Muscle layer of colon (tissue), 2 donors: ENCODE results near the gene RPTOR.

Experiments
- H3K27ac ChIP-seq: one replicate; pipeline ENCODE4 v1.7.0; 2013; ENCODE audit warnings: low read depth, mild to moderate bottlenecking, low read length, moderate library complexity
- H3K27me3 ChIP-seq, 2 donors: one replicate each; pipeline ENCODE4 v1.7.0; 2013; ENCODE audit warnings: low read length in 2 of 2, mild to moderate bottlenecking in 2 of 2; ENCODE audit not compliant: insufficient read depth in 2 of 2, control insufficient read depth in 1 of 2
- H3K36me3 ChIP-seq: one replicate; pipeline ENCODE4 v1.7.0; 2013; ENCODE audit warnings: mild to moderate bottlenecking, low read length; ENCODE audit not compliant: insufficient read depth
- H3K4me1 ChIP-seq: one replicate; pipeline ENCODE4 v1.7.0; 2013; ENCODE audit warnings: mild to moderate bottlenecking, low read length; ENCODE audit not compliant: insufficient read depth
- H3K4me3 ChIP-seq, 2 donors: one replicate each; pipeline ENCODE4 v1.7.0; 2013; ENCODE audit warnings: low read length in 2 of 2, low read depth in 1 of 2, mild to moderate bottlenecking in 1 of 2, moderate library complexity in 1 of 2
- H3K9ac ChIP-seq: one replicate; pipeline ENCODE4 v1.7.0; 2013; ENCODE audit warnings: low read length
- H3K9me3 ChIP-seq: one replicate; pipeline ENCODE4 v1.7.0; 2013; ENCODE audit warnings: mild to moderate bottlenecking, low read length
- donor health status: abdominal sarcoma.
- donor health status: Adenocarcinoma of cecum.

Gene RPTOR

DNA sequence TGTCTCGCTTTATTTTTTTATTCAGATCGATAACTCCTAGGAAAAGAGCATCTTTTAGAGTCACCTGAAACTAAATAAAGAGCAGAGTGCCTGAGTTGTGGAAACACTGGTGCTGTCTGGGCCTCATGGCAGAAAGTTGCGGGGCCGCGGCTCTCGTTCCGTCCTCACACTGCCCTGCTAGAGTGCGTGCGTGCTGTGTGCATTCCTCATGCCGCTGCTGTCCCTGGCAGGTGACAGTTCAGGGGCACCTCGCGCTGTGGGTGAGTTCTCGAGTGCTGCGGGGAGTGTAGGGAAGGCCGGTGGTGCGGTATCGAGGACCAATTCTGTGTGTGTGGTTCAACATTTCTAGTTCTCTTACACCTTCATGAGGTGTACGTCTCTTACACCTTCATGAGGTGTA, 136.6 kb downstream of the RPTOR start:
- Histone ChIP-seq H3K27ac (no peak overlapping the region), H3K4me3 (no peak overlapping the region), H3K36me3 (no peaks in the 10 kb centered on the region), H3K9ac (no peak overlapping the region), H3K27me3 (no peaks in the 10 kb centered on the region), H3K9me3 (no peaks in the 10 kb centered on the region), H3K4me1 (peaks cover 4% of the 10 kb centered on the region)

DNA sequence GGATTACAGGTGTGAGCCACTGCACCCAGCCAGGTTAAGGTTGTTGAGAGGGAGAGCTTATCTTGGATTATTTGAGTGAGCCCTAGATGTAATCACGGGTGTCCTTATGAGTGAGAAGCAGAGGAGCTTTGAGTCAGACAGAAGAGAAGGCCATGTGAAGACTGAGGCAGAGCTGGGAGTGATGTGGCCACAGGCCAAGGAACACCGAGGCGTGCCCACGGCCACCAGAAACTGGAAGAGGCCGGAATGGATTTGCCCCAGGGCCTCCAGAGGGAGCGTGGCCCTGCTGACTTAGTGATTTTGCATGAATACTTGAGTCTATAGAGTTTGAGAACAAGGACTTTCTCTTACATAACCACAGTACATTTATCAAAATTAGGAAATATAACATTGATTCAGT, 137.7 kb downstream of the RPTOR start:
- Histone ChIP-seq H3K36me3 (no peaks in the 10 kb centered on the region), H3K27ac (no peak overlapping the region), H3K27me3 (no peaks in the 10 kb centered on the region), H3K9me3 (no peaks in the 10 kb centered on the region), H3K4me1 (no peaks in the 10 kb centered on the region), H3K4me3 (no peak overlapping the region), H3K9ac (no peak overlapping the region)

DNA sequence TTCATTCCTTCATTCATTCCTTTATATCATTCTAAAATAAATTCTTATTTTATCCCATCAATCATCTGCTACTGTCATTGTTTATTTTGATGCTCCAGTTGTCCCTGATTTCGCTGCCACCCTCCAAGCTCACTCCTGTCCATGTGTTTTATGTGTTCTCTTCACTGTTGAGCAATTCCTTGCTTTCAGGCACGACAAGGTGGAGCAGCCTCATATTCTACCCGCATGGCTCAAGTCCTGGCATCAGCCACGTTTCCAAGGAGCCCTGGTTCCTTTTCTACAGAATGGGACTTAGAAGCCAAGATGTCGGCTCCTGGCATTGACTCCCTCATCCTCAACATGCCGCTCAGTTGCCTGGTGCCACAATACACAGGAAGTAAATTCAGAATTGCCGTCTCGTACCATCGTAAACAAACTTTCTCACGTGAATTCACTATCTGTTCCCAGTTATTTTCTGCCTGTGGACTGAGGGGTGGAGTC, 139.0 kb downstream of the RPTOR start:
- H3K27me3 ChIP-seq = no peaks in the 10 kb centered on the region
- no peaks in the 10 kb centered on the region for H3K36me3 ChIP-seq
- no peak overlapping the region for H3K27ac ChIP-seq
- H3K9ac ChIP-seq = no peak overlapping the region
- H3K4me3 ChIP-seq = no peak overlapping the region
- H3K9me3 ChIP-seq = no peaks in the 10 kb centered on the region
- H3K4me1 ChIP-seq = no peaks in the 10 kb centered on the region

DNA sequence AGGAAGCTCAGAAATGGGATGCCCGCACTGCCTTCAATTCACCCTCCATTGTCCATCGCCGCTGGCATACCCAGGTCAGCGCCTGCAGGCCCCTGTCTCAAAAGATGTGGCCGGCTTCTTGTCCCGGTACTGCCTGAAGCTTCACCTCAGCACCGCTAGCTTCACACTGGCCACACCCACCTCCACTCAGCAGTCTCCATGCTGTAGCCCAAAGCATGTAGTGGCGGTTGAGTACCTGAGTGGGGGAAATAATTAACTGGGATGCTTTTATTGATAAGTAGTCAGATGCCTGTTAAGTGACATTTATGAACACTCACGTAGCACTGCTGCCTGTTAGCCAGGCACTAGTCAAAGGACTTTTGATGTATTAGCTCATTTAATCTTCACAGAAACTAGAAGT, 143.2 kb downstream of the RPTOR start:
- no peak overlapping the region for H3K9ac ChIP-seq
- H3K4me1 ChIP-seq = no peaks in the 10 kb centered on the region
- H3K27me3 ChIP-seq = no peaks in the 10 kb centered on the region
- H3K9me3 ChIP-seq = no peaks in the 10 kb centered on the region
- no peak overlapping the region for H3K27ac ChIP-seq
- H3K36me3 ChIP-seq = no peaks in the 10 kb centered on the region
- no peak overlapping the region for H3K4me3 ChIP-seq

DNA sequence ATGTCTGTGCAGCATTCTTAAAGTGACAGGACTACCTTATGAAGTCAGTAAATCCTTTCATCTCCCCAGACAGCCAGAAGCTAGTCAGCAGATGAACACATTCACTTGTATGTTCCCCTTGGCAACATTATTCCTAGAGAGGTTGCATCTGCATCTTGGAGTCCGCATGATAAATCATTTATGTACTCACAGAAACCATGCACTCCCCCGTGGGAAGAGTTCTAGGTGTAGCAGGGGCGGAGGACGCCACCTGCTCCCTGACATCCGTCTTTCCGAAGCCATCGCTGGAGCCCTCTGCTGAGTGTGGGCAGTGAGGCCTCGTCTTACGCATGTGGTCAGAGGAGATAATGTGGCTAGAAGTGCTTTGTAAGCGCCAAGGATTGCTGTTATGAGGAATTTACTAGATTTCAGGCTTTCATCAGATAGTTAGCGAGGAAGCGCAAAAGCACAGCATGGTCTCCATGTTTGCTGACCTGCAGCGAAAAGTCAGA, 144.5 kb downstream of the RPTOR start:
- H3K27ac ChIP-seq = no peak overlapping the region
- no peaks in the 10 kb centered on the region for H3K27me3 ChIP-seq
- no peak overlapping the region for H3K9ac ChIP-seq
- H3K36me3 ChIP-seq = no peaks in the 10 kb centered on the region
- no peaks in the 10 kb centered on the region for H3K4me1 ChIP-seq
- H3K4me3 ChIP-seq = no peak overlapping the region
- no peaks in the 10 kb centered on the region for H3K9me3 ChIP-seq

DNA sequence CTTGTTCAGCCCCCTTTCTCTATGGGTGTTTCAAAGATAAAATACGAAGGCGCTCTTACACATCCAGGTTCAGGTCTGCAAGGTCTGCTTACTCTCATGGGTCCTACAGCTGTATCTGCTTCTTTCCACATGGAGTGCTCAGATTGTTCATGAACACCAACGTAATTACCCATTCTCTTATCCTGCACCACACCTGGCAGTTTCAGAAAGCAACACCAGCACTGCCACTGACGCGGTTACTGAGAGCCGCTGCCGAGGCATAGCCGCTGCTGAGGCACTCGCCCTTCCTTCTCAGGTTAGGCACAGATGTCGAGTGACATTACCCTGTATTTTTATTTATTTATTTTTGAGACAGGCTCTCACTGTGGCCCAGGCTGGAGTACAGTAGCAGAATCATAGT, 147.1 kb downstream of the RPTOR start:
- Histone ChIP-seq H3K36me3 (no peaks in the 10 kb centered on the region), H3K9me3 (no peaks in the 10 kb centered on the region), H3K9ac (no peak overlapping the region), H3K4me3 (no peak overlapping the region), H3K27ac (no peak overlapping the region), H3K27me3 (no peaks in the 10 kb centered on the region), H3K4me1 (no peaks in the 10 kb centered on the region)

DNA sequence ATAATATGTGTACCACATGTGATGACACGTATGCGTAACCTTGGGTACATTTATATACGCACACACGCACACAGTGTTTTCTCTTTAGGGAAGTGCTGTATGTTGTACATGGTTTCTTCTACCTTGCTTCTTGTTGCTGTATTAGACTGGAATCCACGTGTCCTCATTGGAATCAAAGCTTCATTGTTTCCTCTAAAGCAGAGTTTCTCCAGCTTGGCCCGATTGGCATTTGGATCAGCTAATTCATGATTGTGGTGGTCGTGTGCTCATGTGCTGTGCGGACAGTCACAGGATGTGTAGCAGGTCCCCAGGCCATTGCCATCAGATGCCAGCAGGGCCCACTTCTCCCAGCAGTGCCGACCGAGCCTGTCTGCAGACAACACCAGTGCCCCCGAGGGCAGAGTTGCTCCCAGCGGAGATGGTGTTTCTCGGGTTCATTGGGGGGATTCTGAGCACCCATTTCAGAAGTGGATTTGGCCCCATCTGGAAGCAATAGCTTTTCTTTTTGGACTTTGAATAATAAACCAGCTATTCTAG, 148.4 kb downstream of the RPTOR start:
- no peaks in the 10 kb centered on the region for H3K36me3 ChIP-seq
- H3K27ac ChIP-seq = no peak overlapping the region
- H3K9me3 ChIP-seq = no peaks in the 10 kb centered on the region
- no peak overlapping the region for H3K4me3 ChIP-seq
- H3K27me3 ChIP-seq = no peaks in the 10 kb centered on the region
- H3K4me1 ChIP-seq = no peaks in the 10 kb centered on the region
- H3K9ac ChIP-seq = no peak overlapping the region

DNA sequence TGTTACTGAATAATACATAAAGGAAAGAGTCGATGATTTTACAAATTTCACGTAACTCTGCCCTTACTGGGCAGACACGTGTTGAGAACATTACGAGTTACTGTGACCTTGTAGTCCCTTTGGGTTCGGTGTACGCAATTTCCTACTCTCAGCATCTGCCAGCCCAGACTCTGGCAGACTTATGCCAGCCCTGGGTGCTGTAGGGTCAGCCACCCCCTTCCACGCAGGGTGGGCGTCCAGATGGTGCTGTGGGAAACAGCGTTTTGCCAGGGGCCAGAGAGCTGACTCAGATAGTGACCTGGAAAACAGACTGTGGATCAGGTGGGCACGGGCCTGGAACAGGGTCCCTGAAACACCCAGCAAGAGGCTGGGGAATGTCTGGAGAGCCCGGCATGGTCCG, 148.9 kb downstream of the RPTOR start:
- no peaks in the 10 kb centered on the region for H3K27me3 ChIP-seq
- no peaks in the 10 kb centered on the region for H3K4me1 ChIP-seq
- H3K27ac ChIP-seq = no peak overlapping the region
- H3K9ac ChIP-seq = no peak overlapping the region
- no peak overlapping the region for H3K4me3 ChIP-seq
- H3K9me3 ChIP-seq = no peaks in the 10 kb centered on the region
- H3K36me3 ChIP-seq = no peaks in the 10 kb centered on the region

DNA sequence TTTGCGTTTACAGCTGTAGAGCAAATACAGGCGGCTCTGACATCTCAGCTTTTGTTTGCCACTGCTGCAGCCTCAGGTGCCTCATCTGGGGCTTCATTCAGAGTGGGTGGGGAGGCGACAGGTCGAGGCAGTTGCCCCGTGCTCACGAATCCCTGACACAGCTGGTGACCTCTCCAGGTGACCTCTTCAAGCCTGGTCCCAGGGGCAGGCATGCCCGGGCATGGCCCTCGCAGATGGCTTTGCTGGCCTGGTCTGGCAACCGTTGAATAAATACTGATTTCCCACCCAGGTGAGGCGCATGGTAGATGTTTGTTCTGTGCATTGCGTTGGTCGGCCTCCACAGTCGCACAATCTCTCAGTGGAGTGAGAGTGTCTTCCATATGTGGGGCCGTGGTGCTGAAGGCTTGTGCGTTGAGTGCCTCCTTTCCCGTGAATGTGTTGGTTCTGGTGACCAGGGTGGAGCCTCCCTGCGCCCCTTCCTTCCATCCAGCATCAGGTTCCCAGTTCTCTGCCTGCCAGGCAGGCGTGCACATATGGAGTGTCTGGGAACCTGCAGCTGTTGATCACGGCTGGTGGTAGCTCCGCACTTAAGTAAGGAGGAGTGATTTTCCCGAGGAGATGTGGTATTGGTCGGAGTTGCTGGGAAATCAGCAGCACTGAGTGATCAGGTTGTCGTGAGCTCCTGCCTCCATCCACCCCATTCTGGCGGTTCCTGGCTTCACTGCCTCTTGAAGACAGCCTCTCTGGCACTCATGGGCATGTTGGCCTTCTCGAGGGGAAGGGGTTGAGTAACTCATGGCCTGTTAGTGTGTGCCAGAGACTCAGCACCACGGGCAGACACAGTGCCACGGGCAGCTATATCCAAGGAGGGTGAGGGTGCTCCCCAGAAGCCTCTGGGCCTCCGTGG, 149.7 kb downstream of the RPTOR start:
- no peaks in the 10 kb centered on the region for H3K36me3 ChIP-seq
- no peaks in the 10 kb centered on the region for H3K27me3 ChIP-seq
- H3K27ac ChIP-seq = no peak overlapping the region
- H3K9me3 ChIP-seq = no peaks in the 10 kb centered on the region
- H3K4me1 ChIP-seq = no peaks in the 10 kb centered on the region
- no peak overlapping the region for H3K9ac ChIP-seq
- no peak overlapping the region for H3K4me3 ChIP-seq

DNA sequence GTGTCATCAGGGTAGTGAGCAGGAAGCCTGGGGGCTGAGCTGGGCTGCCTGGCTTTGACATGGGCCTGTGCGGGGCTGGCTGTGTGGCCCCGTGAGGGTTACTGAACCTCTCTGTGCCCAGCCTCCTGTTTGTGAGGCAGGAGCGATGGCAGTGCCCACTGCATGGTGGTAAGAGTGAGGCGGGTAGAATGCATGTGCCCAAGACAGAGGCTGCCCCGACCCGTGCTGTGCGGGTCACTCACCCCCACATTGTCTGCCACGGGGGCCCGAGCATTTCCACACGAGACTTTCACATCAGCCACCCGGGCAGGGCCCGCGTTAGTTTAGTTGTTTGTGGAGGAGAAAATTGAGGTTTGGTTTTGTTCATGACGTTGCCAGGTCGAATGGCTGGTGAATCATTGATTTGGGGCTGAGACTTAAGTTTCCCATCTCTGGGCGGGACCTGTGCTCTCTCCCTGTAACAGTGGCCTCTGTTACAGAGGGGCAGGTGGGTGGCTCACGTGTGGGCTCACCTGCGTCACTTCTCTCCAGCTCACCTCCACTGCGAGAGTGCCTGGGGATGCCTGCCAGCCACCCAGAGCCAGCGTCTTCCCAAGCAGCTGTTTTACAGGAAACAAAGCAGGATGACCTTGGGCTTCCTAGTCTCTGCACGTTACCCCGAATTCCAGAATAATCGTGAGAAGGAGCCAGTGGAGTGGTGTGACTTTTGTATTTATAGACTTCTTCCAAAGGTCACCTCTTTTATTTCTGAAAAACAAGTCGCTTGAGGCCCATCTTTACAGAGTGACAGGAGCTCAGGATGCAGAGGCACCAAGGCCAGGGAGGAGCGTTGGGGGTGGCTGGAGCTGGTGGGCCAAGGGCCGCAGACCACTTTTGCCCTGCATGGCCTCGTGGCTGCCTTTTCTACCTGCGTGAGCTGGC, 150.6 kb downstream of the RPTOR start:
- no peak overlapping the region for H3K9ac ChIP-seq
- no peak overlapping the region for H3K4me3 ChIP-seq

DNA sequence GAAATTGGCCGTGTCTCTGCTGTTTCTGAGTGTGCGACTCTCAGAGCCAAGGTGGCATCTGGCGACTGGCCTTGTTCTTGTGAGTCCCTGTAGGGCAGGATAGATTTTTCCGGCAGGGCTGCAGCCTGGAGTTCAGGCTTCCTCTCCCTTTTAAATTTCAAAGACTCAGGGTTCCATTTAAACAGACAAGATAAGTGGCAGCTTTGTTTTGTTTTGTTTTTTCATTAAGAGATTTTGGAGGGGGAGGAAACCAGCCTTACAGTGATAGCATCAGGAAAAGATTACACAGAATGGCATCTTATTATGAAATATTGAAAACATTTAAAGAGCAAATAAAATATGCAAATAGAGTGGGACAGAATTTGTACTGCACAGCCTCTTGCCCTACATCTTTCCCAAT, 151.3 kb downstream of the RPTOR start:
- Histone ChIP-seq H3K27me3 (no peaks in the 10 kb centered on the region), H3K4me1 (no peaks in the 10 kb centered on the region), H3K4me3 (no peak overlapping the region), H3K9me3 (no peaks in the 10 kb centered on the region), H3K9ac (no peak overlapping the region), H3K36me3 (no peaks in the 10 kb centered on the region), H3K27ac (no peak overlapping the region)

More for the DNA sequence above, 150.6 kb downstream of the RPTOR start:
- no peak overlapping the region for H3K27ac ChIP-seq
- H3K36me3 ChIP-seq = no peaks in the 10 kb centered on the region
- no peaks in the 10 kb centered on the region for H3K9me3 ChIP-seq
- H3K4me1 ChIP-seq = no peaks in the 10 kb centered on the region
- H3K27me3 ChIP-seq = no peaks in the 10 kb centered on the region
